ENCODE results near the gene AHRR. TPM values are rescaled to one million over a fixed set of nuclear protein-coding genes. Genes with fewer than 3 reads are reported as not detected.

The AHRR gene
- total RNA-seq, 1 experiment from 2014 or later, result 2.2 TPM

DNA sequence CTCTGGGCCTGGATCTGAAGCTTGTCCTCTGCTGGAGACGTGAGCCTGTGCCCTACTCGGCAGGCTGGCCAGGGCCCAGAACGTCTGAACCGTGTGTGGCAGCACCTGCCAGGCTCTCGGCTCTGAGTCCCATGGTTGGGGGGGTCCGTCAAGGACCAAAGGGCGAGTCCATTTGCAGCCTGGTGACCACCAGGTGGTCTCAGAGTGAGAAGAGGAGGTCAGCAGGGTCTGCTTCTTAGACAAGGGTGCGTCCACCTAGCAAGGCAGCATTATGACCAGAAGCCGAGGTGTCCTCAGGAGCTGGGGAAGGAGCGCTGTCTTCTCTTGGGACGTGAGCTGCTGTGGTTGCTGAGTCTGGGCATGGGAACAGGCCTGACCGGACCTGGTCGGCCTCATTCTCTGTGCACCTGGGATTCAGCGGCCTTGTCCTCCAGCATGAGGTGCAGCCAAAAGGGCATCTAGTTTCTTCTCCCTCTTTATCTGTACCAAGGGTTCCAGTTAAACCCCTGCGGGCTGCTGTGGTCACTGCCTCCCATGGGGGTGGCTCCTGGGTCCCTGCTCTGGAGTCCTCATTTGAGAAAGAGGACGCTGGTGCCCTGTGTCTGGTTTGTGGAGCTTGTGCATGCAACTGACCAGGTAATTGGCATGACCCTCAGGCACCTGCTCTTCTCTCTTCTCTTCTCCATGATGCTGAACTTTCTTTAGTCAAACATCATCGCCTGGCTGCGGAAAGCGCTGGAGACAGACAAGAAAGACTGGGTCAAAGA is 135.9 kb downstream of the AHRR start:
- no peak overlapping the region for H3K23ac ChIP-seq (ENCODE audit: insufficient read length, low read depth, low read length)
- Mint-ChIP-seq H3K4me3 (no peak overlapping the region), H3K27me3 (ENCODE audit: low read depth) (no peaks in the 10 kb centered on the region), H3K9me3 (peaks cover 0 to 4% of the 10 kb centered on the region in 2 experiments; a peak in 2 of 5 replicates), H3K27ac (no peak overlapping the region), H3K36me3 (ENCODE audit: insufficient read depth in 1 of 3, low read depth in 3 of 3) (peaks cover 37 to 82% (median 70%) of the 10 kb centered on the region in 3 experiments), H3K4me1 (peaks cover 13% of the 10 kb centered on the region in 2 experiments)
- no peak overlapping the region for H3K14ac ChIP-seq (ENCODE audit: insufficient read depth, low read length)
- no peak overlapping the region for H3K9ac ChIP-seq (ENCODE audit: extremely low read depth, insufficient read length, low read length)
- H3K4me2 ChIP-seq (ENCODE audit: insufficient read depth, insufficient read length, low read length), result no peak overlapping the region
- no peaks in the 10 kb centered on the region for H3K79me2 ChIP-seq (ENCODE audit: insufficient read depth, low read length)
- no peak overlapping the region for H3K27ac ChIP-seq (ENCODE audit: insufficient read length, low read depth, low read length)
- H2AK5ac ChIP-seq (ENCODE audit: insufficient read length, low read length), result no peak overlapping the region
- no peak overlapping the region for H2BK20ac ChIP-seq (ENCODE audit: low read depth, low read length, poor library complexity, severe bottlenecking)
- H3K23me2 ChIP-seq (ENCODE audit: insufficient read length, low read depth, low read length, poor library complexity, severe bottlenecking), result no peaks in the 10 kb centered on the region
- H3K4me1 ChIP-seq (ENCODE audit: insufficient read depth, low read length), result no peaks in the 10 kb centered on the region; the same call in 1 of the 2 replicates
- H3K79me1 ChIP-seq (ENCODE audit: insufficient read depth, low read depth, low read length, poor library complexity, severe bottlenecking), result no peaks in the 10 kb centered on the region
- no peak overlapping the region for H3K4ac ChIP-seq (ENCODE audit: low read depth, low read length)
- H4K91ac ChIP-seq (ENCODE audit: insufficient read length, low read depth, low read length), result no peak overlapping the region
- H2BK5ac ChIP-seq (ENCODE audit: insufficient read length, low read length), result no peak overlapping the region
- no peak overlapping the region for H2BK15ac ChIP-seq (ENCODE audit: low read depth, low read length)
- WGBS (ENCODE audit: extremely low coverage, insufficient read length, low lambda C conversion rate), result no CpG with 5 or more reads among the region's 19 CpGs
- TF ChIP-seq, protein P1, sequence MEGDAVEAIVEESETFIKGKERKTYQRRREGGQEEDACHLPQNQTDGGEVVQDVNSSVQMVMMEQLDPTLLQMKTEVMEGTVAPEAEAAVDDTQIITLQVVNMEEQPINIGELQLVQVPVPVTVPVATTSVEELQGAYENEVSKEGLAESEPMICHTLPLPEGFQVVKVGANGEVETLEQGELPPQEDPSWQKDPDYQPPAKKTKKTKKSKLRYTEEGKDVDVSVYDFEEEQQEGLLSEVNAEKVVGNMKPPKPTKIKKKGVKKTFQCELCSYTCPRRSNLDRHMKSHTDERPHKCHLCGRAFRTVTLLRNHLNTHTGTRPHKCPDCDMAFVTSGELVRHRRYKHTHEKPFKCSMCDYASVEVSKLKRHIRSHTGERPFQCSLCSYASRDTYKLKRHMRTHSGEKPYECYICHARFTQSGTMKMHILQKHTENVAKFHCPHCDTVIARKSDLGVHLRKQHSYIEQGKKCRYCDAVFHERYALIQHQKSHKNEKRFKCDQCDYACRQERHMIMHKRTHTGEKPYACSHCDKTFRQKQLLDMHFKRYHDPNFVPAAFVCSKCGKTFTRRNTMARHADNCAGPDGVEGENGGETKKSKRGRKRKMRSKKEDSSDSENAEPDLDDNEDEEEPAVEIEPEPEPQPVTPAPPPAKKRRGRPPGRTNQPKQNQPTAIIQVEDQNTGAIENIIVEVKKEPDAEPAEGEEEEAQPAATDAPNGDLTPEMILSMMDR (conservative IDR thresholded peaks at IDR 0.05), result no peak
- no peaks in the 10 kb centered on the region for H3K27me3 ChIP-seq (ENCODE audit: insufficient read depth, low read length)
- H2BK12ac ChIP-seq (ENCODE audit: insufficient read length, low read depth, low read length), result no peak overlapping the region
- no peak overlapping the region for H2BK120ac ChIP-seq (ENCODE audit: low read depth, low read length, poor library complexity, severe bottlenecking)
- H3T11ph ChIP-seq (ENCODE audit: low read length), result no peak overlapping the region
- no peak overlapping the region for H4K8ac ChIP-seq (replicated peaks; ENCODE audit: insufficient read length, low read depth, low read length)
- H3K56ac ChIP-seq (ENCODE audit: insufficient read length, low read depth, low read length), result no peak overlapping the region
- H3K18ac ChIP-seq (ENCODE audit: insufficient read length, low read depth, low read length), result no peak overlapping the region
- DNase-seq, result peak; percentile 12
- H4K5ac ChIP-seq (ENCODE audit: insufficient read length, low read depth, low read length), result no peak overlapping the region
- H4K20me1 ChIP-seq (ENCODE audit: control insufficient read depth, insufficient read depth, insufficient read length), result no peaks in the 10 kb centered on the region
- H2AFZ ChIP-seq (ENCODE audit: low read length), result no peak overlapping the region
- no peaks in the 10 kb centered on the region for H3K9me3 ChIP-seq (ENCODE audit: control insufficient read depth, low read depth, low read length)
